ENCODE measurements around the gene SEMA4G. TPM values are rescaled to one million over a fixed set of nuclear protein-coding genes. Genes with fewer than 3 reads are reported as not detected.

Gene SEMA4G
- total and polyA plus RNA-seq, 2 donors = 0.24 to 1.2 TPM

DNA sequence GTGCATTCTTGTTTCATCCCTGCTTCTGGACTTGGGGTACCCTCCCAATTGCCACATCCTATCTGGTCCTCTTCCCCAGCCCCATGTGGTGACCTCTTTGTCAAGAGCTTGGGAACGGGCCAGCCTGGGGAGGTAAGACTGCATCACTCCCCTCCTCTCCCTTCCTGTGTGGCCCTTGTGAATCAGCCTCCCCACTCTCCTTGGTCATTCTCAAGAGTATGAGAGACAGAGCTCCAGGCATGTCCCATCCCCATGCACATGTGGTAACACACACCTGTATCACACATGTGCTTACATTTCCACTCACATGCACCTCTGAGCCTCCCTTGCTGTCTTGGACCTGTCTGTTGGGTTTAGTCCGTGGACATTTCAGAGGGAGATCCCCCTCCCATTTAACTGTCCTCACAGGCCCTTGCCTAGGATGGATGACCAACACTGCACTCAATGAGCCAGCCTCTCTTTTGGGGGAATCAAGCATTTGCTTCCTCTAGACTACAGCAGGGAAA lies 15.4 kb downstream of the SEMA4G start:
- Histone ChIP-seq H3K27ac (ENCODE audit: low read depth in 1 of 2, low read length in 1 of 2) (no peak overlapping the region), H3K27me3 (ENCODE audit: control insufficient read depth in 2 of 2, insufficient read depth in 1 of 2, low read length in 1 of 2) (peaks cover 0 to 2% of the 10 kb centered on the region in 2 donors), H3K36me3 (ENCODE audit: control insufficient read depth in 2 of 2, insufficient read depth in 2 of 2, low read length in 1 of 2) (peaks cover 23 to 35% of the 10 kb centered on the region in 2 donors), H3K9me3 (ENCODE audit: control insufficient read depth in 2 of 2, insufficient read depth in 1 of 2, low read length in 1 of 2) (peaks cover 0 to 6% of the 10 kb centered on the region in 2 donors), H3K4me3 (ENCODE audit: low read length in 2 of 2) (no peak overlapping the region), H3K4me1 (ENCODE audit: control insufficient read depth in 2 of 2, insufficient read depth in 2 of 2, low read length in 2 of 2) (peaks cover 10 to 22% of the 10 kb centered on the region in 2 donors)
- WGBS = 97% methylated on average over 2 of the region's 2 CpGs
- no peak for DNase-seq (ENCODE audit: low read depth in 6 of 9, low spot score in 9 of 9)

DNA sequence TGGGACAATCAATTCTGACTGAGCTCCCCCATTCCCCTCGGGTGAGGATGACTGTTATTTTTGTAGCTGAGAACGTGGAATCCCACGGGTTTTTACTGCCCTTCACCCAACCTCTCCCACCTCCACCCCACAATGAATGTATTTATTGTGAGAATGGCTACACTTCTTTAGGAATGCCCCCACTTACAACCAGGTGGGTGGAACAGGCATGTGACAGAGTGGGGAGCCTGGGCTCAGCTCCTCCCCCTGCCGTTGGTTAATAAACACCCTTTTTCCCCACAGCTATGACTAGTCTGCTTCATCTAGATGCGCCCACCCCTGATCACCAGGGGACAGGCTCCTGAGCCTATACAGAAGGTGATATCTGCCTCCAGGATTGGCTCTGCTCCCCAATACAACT lies 16.0 kb downstream of the SEMA4G start:
- DNase-seq (ENCODE audit: low read depth in 6 of 9, low spot score in 9 of 9) = no peak
- Histone ChIP-seq H3K4me1 (ENCODE audit: control insufficient read depth in 2 of 2, insufficient read depth in 2 of 2, low read length in 2 of 2) (peaks cover 10 to 22% of the 10 kb centered on the region in 2 donors), H3K27ac (ENCODE audit: low read depth in 1 of 2, low read length in 1 of 2) (no peak overlapping the region), H3K27me3 (ENCODE audit: control insufficient read depth in 2 of 2, insufficient read depth in 1 of 2, low read length in 1 of 2) (peaks cover 0 to 2% of the 10 kb centered on the region in 2 donors), H3K9me3 (ENCODE audit: control insufficient read depth in 2 of 2, insufficient read depth in 1 of 2, low read length in 1 of 2) (peaks cover 0 to 6% of the 10 kb centered on the region in 2 donors), H3K36me3 (ENCODE audit: control insufficient read depth in 2 of 2, insufficient read depth in 2 of 2, low read length in 1 of 2) (peaks cover 27 to 31% of the 10 kb centered on the region in 2 donors), H3K4me3 (ENCODE audit: low read length in 2 of 2) (no peak overlapping the region)
- WGBS = 89% methylated on average over 5 of the region's 5 CpGs

DNA sequence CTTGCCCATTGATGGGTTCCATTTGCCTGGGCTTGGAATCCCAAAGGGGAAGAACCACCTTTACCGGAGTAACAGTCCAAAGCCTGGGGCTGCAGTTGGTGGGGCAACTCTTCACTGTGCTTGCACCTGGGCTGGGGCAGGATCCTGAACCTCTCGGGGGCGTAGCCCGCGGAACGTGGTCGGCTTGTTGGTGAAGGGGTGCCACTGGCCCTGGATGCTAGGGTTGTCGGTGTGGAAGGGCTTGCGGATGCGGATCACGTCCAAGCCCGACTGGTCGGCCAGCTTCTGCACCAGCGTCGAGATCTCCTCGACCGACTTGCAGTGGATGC lies 17.3 kb downstream of the SEMA4G start:
- 34% methylated on average over 17 of the region's 17 CpGs for WGBS
- Histone ChIP-seq H3K27ac (ENCODE audit: low read depth in 1 of 2, low read length in 1 of 2) (no peak overlapping the region), H3K27me3 (ENCODE audit: control insufficient read depth in 2 of 2, insufficient read depth in 1 of 2, low read length in 1 of 2) (peaks cover 0 to 2% of the 10 kb centered on the region in 2 donors), H3K36me3 (ENCODE audit: control insufficient read depth in 2 of 2, insufficient read depth in 2 of 2, low read length in 1 of 2) (peaks cover 29 to 36% of the 10 kb centered on the region in 2 donors), H3K9me3 (ENCODE audit: control insufficient read depth in 2 of 2, insufficient read depth in 1 of 2, low read length in 1 of 2) (peaks cover 0 to 6% of the 10 kb centered on the region in 2 donors), H3K4me1 (ENCODE audit: control insufficient read depth in 2 of 2, insufficient read depth in 2 of 2, low read length in 2 of 2) (peaks cover 10 to 22% of the 10 kb centered on the region in 2 donors), H3K4me3 (ENCODE audit: low read length in 2 of 2) (peak overlapping the region; percentile 61 to 98)
- DNase-seq (ENCODE audit: low read depth in 6 of 9, low spot score in 9 of 9) = no peak

DNA sequence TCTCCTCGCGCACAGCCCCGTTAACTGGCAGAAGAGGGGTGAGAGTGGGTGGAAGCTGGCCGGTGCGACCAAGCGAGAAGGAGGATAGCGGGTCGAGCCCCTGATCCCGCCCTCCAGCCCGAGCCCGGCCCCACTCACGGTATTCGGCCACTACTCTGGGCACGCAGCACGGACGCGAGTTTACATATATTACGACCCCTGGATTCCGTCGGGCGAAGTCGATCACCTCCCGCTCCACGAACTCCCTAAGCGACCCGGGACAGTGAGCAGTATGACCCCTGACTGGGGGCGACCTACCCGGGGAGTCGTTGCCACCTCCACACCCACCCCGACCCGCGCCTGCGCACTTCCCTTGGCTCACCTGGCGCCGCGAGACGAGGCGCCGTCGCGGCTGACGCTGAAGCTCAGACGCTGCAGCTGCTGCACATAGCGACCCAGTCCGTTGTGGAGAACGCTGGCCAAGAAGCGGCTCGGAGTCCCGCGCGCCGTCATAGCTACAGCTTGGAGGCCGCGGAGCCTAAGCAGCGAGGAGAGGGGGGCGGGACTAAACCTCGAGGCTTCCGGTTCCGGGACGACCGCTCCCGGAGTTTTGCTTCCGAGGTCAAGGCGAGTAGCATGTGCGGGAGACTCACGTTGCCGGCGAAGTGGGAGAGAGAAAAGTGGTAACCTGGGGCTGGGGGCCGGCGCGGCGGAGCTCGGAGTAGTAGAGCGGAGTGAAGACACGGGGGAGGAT lies 17.8 kb downstream of the SEMA4G start, which contains the start of the genes MRPL43 and TWNK:
TSS of gene MRPL43 (minus strand) at position 546 of the 733 bp plus-strand sequence. CDS start at position 492, 54 bp downstream.
TSS of gene TWNK (plus strand) at position 592 of the 733 bp plus-strand sequence. CDS start 668 bp downstream, outside the sequence.
- Histone ChIP-seq H3K36me3 (ENCODE audit: control insufficient read depth in 2 of 2, insufficient read depth in 2 of 2, low read length in 1 of 2) (peaks cover 29 to 36% of the 10 kb centered on the region in 2 donors), H3K4me1 (ENCODE audit: control insufficient read depth in 2 of 2, insufficient read depth in 2 of 2, low read length in 2 of 2) (peaks cover 10 to 22% of the 10 kb centered on the region in 2 donors), H3K4me3 (ENCODE audit: low read length in 2 of 2) (peak within 1 kb of the TSS; percentile 61 to 98), H3K9me3 (ENCODE audit: control insufficient read depth in 2 of 2, insufficient read depth in 1 of 2, low read length in 1 of 2) (peaks cover 0 to 6% of the 10 kb centered on the region in 2 donors), H3K27ac (ENCODE audit: low read depth in 1 of 2, low read length in 1 of 2) (peak within 1 kb of the TSS; percentile 87 to 88), H3K27me3 (ENCODE audit: control insufficient read depth in 2 of 2, insufficient read depth in 1 of 2, low read length in 1 of 2) (peaks cover 0 to 2% of the 10 kb centered on the region in 2 donors)
- WGBS = under 1% methylated on average over 75 of the region's 75 CpGs
- DNase-seq (ENCODE audit: low read depth in 6 of 9, low spot score in 9 of 9) = peak in 8 of 9 donors; percentile 73 to 92 (median 83)

DNA sequence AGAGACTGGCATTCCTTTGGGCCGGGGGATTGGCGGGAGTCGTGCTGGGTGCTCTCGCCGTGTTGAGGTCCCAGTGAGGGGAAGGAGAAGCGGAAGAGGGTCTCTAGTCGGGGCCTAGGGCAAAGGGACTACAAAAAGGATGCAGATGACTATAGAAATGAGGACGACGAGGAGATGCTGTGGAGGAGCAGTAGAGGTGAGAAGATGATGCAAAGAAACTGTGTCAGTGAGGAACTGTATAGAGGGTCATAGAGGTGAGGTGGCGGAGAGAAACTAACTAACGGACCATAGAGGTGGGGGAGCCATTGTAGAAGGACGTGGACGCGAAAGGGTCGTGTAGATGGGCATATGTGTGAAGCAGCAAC lies 18.4 kb downstream of the SEMA4G start:
- H3K4me3 ChIP-seq (ENCODE audit: low read length in 2 of 2) = peak overlapping the region; percentile 61 to 98
- H3K4me1 ChIP-seq (ENCODE audit: control insufficient read depth in 2 of 2, insufficient read depth in 2 of 2, low read length in 2 of 2) = peaks cover 10 to 22% of the 10 kb centered on the region in 2 donors
- H3K36me3 ChIP-seq (ENCODE audit: control insufficient read depth in 2 of 2, insufficient read depth in 2 of 2, low read length in 1 of 2) = peaks cover 29 to 34% of the 10 kb centered on the region in 2 donors
- WGBS = 3% methylated on average over 15 of the region's 15 CpGs
- DNase-seq (ENCODE audit: low read depth in 6 of 9, low spot score in 9 of 9) = no peak
- H3K27ac ChIP-seq (ENCODE audit: low read depth in 1 of 2, low read length in 1 of 2) = peak overlapping the region in 1 of 2 donors; percentile 88
- peaks cover 0 to 2% of the 10 kb centered on the region in 2 donors for H3K27me3 ChIP-seq (ENCODE audit: control insufficient read depth in 2 of 2, insufficient read depth in 1 of 2, low read length in 1 of 2)
- peaks cover 0 to 6% of the 10 kb centered on the region in 2 donors for H3K9me3 ChIP-seq (ENCODE audit: control insufficient read depth in 2 of 2, insufficient read depth in 1 of 2, low read length in 1 of 2)

DNA sequence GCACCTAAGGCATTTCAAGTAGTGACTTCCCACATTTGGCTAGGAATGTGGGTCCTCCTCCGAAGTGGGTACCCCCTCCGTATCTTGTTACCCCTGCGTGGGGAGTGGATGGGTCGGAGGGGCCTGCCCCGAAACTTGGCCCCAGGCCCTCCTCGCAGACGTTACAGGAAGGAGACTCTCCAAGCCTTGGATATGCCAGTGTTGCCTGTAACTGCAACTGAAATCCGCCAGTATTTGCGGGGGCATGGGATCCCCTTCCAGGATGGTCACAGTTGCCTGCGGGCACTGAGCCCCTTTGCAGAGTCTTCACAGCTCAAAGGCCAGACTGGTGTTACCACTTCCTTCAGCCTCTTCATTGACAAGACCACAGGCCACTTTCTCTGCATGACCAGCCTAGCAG lies 18.9 kb downstream of the SEMA4G start:
- no peak for DNase-seq (ENCODE audit: low read depth in 6 of 9, low spot score in 9 of 9)
- H3K27ac ChIP-seq (ENCODE audit: low read depth in 1 of 2, low read length in 1 of 2) = no peak overlapping the region
- WGBS = 80% methylated on average over 10 of the region's 10 CpGs
- peaks cover 10 to 22% of the 10 kb centered on the region in 2 donors for H3K4me1 ChIP-seq (ENCODE audit: control insufficient read depth in 2 of 2, insufficient read depth in 2 of 2, low read length in 2 of 2)
- H3K9me3 ChIP-seq (ENCODE audit: control insufficient read depth in 2 of 2, insufficient read depth in 1 of 2, low read length in 1 of 2) = peaks cover 0 to 6% of the 10 kb centered on the region in 2 donors
- peaks cover 30 to 34% of the 10 kb centered on the region in 2 donors for H3K36me3 ChIP-seq (ENCODE audit: control insufficient read depth in 2 of 2, insufficient read depth in 2 of 2, low read length in 1 of 2)
- H3K27me3 ChIP-seq (ENCODE audit: control insufficient read depth in 2 of 2, insufficient read depth in 1 of 2, low read length in 1 of 2) = peaks cover 0 to 2% of the 10 kb centered on the region in 2 donors
- H3K4me3 ChIP-seq (ENCODE audit: low read length in 2 of 2) = peak overlapping the region; percentile 61 to 98

DNA sequence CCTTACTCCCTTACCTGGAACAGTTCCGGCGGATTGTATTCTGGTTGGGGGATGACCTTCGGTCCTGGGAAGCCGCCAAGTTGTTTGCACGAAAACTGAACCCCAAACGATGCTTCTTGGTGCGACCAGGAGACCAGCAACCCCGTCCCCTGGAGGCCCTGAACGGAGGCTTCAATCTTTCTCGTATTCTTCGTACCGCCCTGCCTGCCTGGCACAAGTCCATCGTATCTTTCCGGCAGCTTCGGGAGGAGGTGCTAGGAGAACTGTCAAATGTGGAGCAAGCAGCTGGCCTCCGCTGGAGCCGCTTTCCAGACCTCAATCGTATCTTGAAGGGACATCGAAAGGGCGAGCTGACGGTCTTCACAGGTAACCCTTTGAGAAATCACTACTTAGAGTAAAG lies 19.8 kb downstream of the SEMA4G start:
- H3K36me3 ChIP-seq (ENCODE audit: control insufficient read depth in 2 of 2, insufficient read depth in 2 of 2, low read length in 1 of 2) = peaks cover 27 to 37% of the 10 kb centered on the region in 2 donors
- H3K27ac ChIP-seq (ENCODE audit: low read depth in 1 of 2, low read length in 1 of 2) = no peak overlapping the region
- 94% methylated on average over 21 of the region's 21 CpGs for WGBS
- H3K9me3 ChIP-seq (ENCODE audit: control insufficient read depth in 2 of 2, insufficient read depth in 1 of 2, low read length in 1 of 2) = peaks cover 0 to 6% of the 10 kb centered on the region in 2 donors
- H3K4me3 ChIP-seq (ENCODE audit: low read length in 2 of 2) = no peak overlapping the region
- no peak for DNase-seq (ENCODE audit: low read depth in 6 of 9, low spot score in 9 of 9)
- H3K27me3 ChIP-seq (ENCODE audit: control insufficient read depth in 2 of 2, insufficient read depth in 1 of 2, low read length in 1 of 2) = peaks cover 0 to 2% of the 10 kb centered on the region in 2 donors
- H3K4me1 ChIP-seq (ENCODE audit: control insufficient read depth in 2 of 2, insufficient read depth in 2 of 2, low read length in 2 of 2) = peaks cover 10 to 22% of the 10 kb centered on the region in 2 donors

DNA sequence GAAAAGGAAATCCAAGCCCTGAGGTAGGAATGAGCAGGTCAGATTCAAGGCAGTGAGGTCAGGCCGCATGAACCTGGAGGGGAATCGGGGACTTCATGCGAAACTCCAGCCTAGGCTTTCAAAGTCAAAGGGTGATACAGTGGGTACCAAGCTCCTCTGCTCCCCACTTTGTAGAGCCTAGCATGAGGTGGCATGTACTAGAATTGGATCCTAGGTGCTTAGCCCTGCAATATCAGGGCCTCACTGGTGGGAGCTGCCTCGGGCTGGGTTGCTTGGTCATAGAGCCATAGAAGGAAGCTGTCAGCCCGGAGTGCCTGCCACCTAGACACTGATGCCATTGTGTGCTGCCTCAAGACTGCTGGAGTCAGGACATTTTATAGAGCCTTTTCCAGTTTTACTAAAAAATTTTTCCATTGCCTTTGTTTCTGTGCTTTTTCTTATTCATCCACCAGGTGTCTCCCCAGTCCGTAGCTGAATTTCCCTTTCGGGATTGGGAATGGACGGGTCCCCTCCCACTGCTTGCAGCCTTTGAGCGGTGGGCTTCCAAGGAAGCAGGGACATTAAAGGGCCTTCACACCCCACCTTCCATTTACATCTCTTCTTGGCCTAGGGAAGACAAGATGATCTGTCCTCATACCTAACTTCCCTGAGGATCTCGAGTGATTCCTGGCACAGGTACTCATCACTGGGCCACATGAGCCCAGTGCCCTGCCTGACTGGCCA lies 24.8 kb downstream of the SEMA4G start:
- Histone ChIP-seq H3K27me3 (ENCODE audit: control insufficient read depth in 2 of 2, insufficient read depth in 1 of 2, low read length in 1 of 2) (peaks cover 0 to under 1% of the 10 kb centered on the region in 2 donors), H3K9me3 (ENCODE audit: control insufficient read depth in 2 of 2, insufficient read depth in 1 of 2, low read length in 1 of 2) (peaks cover 0 to 1% of the 10 kb centered on the region in 2 donors), H3K4me1 (ENCODE audit: control insufficient read depth in 2 of 2, insufficient read depth in 2 of 2, low read length in 2 of 2) (peaks cover 17 to 23% of the 10 kb centered on the region in 2 donors), H3K4me3 (ENCODE audit: low read length in 2 of 2) (no peak overlapping the region), H3K27ac (ENCODE audit: low read depth in 1 of 2, low read length in 1 of 2) (no peak overlapping the region), H3K36me3 (ENCODE audit: control insufficient read depth in 2 of 2, insufficient read depth in 2 of 2, low read length in 1 of 2) (peaks cover 24 to 35% of the 10 kb centered on the region in 2 donors)
- no peak for DNase-seq (ENCODE audit: low read depth in 6 of 9, low spot score in 9 of 9)
- WGBS = 91% methylated on average over 10 of the region's 10 CpGs
